Ramos (cell line): ENCODE results near the gene GPBP1.
"Not testable (repeated sequence)": the region's sequence is repeated elsewhere in the genome, so short reads cannot be mapped to it uniquely, and the experiment has no call there.

ENCODE experiments used
- in situ Hi-C: fragments of 300-500 bp; cut with MboI; formaldehyde crosslinking; loops from one replicate; pipeline ENCODE4 v1.14.3; 2022; ENCODE audit warnings: low sequenced_read_pairs; ENCODE audit not compliant: unreplicated experiment

The GPBP1 gene

DNA sequence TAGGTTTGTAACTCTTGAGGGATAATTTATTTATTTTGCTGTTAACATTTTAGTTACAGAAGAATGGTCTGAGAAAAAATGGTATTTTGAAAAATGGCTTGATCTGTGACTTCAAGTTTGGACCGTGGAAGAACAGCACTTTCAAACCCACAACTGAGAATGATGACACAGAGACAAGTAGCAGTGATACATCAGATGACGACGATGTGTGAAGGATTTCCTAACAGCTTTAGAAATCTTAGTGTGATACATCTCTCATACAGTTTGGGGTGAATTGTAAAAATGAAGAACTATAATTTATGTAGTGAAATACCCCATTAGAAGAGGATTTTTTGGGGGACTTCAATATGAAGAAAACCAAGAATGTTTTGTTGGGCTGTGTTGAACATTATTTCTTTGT lies 88.7 kb downstream of the GPBP1 start:
- in situ Hi-C loops = no loop called here

DNA sequence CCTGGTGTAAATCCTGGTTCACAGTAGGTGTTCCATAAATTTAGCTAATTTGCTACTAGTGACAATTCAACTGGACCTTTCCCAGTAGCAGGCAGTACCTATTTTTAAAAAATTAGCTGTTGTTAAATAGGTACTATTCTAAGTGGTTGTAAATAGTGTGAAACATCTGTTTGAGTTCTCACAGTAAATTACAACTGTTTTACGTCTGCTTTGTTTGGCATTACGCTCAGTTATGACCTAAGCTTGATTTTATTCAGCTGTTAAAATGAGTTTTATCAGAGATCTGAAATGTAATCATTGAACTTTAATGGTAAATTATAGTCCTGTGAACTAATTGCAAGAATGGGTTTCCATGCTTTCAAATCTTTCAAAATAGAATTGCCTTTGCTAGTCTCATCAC lies 93.9 kb downstream of the GPBP1 start:
- in situ Hi-C loops = no loop called here

DNA sequence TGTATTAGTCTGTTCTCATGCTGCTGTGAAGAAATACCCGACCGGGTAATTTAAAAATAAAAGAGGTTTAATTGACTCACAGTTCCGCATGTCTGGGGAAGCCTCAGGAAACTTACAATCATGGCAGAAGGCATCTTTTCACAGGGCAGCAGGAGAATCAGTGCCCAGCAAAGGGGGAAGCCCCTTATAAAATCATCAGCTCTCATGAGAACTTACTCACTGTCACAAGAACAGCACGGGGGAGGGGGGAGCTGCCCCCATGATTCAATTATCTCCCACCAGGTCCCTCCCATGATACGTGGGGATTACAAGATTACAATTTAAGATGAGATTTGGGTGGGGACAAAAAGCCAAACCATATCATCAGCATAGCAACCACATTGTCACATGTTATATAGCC lies 102.5 kb downstream of the GPBP1 start:
- in situ Hi-C loops = loop anchor here (25.0 kb wide), 1 partner anchor 1014 kb away; no protein-coding TSS in a partner anchor

- in situ Hi-C loops = loop anchor here (25.0 kb wide), 1 partner anchor 1015 kb away; no protein-coding TSS in a partner anchor
Measured at GRCh38 chr5:57277085-57277484, 103.2 kb downstream of the GPBP1 start.

DNA sequence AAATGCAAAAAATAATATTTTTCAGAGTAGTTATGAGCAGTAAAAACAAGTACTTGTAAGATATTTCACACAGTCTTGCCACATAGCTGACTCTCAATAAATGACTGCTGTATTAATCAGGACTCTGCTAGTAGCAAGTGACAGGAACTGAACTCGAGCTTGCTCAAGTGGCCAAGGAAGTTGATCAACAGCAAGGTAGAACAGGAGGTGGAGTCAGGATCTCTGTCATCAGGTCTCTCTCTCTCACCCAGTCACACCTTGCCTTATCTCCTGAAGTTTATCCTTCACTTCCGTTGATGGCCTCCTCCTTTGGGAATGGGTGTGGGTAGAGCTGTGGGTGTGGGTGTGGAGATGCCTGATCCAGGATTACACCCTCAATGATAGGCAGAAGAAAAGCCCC lies 107.0 kb downstream of the GPBP1 start:
- in situ Hi-C loops = loop anchor here (25.0 kb wide), 1 partner anchor 1019 kb away; no protein-coding TSS in a partner anchor

- in situ Hi-C loops = loop anchor here (25.0 kb wide), 1 partner anchor 1023 kb away; no protein-coding TSS in a partner anchor
Measured at GRCh38 chr5:57285084-57285483, 111.2 kb downstream of the GPBP1 start.

GRCh38 chr5:57291894-57292293 lies 118.0 kb downstream of the GPBP1 start:
- in situ Hi-C loops = loop anchor here (10.0 to 25.0 kb wide), 2 partner anchors 1030 to 1163 kb away; no protein-coding TSS in a partner anchor

- in situ Hi-C loops = loop anchor here (10.0 to 25.0 kb wide), 2 partner anchors 1030 to 1162 kb away; no protein-coding TSS in a partner anchor
Measured at GRCh38 chr5:57292336-57292735, 118.5 kb downstream of the GPBP1 start.

GRCh38 chr5:57298295-57298984 lies 124.6 kb downstream of the GPBP1 start:
- in situ Hi-C loops = loop anchor here (10.0 to 25.0 kb wide), 2 partner anchors 1036 to 1156 kb away; no protein-coding TSS in a partner anchor

GRCh38 chr5:57298985-57299491 lies 125.2 kb downstream of the GPBP1 start:
- in situ Hi-C loops = loop anchor here (10.0 to 25.0 kb wide), 2 partner anchors 1037 to 1156 kb away; no protein-coding TSS in a partner anchor

GRCh38 chr5:57299986-57300385 lies 126.1 kb downstream of the GPBP1 start:
- in situ Hi-C loops = loop anchor here (10.0 to 25.0 kb wide), 2 partner anchors 1038 to 1155 kb away; no protein-coding TSS in a partner anchor

- in situ Hi-C loops = no loop called here
Measured at GRCh38 chr5:57302164-57302563, 128.3 kb downstream of the GPBP1 start.

GRCh38 chr5:57302643-57303042 lies 128.8 kb downstream of the GPBP1 start:
- in situ Hi-C loops = no loop called here

DNA sequence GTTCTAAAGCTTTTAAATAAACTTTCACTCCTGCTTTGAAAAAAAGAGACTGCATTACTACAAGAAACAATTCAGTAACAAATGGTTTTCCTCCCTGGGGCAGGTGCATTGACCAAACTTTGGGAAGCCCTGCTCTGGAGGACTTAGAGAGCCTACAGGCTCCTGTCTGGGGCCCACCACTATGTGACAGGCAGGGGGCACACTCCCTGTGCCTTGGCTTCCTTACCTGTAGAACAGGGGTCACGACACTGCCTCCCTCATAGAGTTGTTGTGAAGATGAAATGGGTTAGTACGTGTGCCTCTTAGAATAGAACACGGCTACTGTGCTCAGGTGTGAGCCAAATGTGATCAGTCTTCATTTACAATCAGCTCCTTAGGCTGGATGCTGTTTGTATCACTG lies 130.1 kb downstream of the GPBP1 start:
- in situ Hi-C loops = no loop called here

DNA sequence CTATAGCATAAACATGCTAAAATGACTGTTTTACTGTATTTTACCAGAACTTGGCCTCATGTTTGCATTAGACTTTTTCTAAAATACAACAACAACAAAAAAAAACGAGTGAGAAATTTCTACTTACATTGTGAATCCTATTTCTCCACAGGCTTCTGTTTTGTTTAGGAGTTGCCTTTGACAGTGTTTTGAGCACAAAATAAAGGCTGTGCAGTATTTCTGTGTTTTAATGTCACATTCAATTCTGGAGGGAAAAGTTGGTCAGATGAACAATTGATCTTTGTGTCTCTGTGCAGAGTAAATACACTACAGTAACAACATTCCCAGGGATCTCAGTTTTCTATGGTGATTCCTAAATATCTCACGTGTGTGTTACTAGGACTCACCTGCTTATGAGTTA lies 131.1 kb downstream of the GPBP1 start:
- in situ Hi-C loops = no loop called here

DNA sequence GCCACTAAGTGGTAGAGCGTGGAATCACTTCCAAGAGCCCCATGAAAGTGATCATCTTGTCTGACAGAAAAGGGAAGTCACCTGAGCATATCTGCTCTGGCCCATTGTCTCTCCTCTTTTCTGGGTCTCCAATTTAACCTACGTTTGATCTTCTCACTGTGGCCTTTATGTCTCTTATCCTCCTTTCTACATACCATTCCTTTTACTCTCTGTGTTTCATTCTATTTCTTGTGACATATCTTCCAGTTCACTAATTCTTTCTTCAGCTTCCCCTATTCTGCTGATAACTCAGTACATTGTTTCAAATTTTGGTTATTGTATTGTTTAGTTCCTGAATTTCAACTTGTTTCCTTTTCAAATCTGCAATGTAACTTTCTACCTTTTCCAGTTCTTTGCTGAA lies 132.5 kb downstream of the GPBP1 start:
- in situ Hi-C loops = no loop called here

- in situ Hi-C loops = no loop called here
Measured at GRCh38 chr5:57307516-57307915, 133.7 kb downstream of the GPBP1 start.

DNA sequence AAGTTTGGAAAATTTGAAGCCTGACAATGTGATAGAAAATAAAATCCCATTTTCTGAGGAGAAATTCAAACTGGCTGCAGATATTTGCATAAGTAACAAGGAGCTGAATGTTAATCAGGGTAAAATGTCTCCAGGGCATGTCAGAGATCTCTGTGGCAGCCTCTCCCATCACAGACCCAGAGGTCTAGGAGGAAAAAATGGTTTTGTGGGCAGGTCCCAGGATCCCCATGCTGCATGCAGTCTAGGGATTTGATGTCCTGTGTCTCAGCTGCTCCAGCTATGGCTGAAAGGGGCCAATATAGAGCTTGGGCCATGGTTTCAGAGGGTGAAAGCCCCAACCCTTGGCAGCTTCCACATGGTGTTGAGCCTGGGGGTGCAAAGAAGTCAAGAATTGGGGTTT lies 135.2 kb downstream of the GPBP1 start:
- in situ Hi-C loops = not testable (repeated sequence)

- in situ Hi-C loops = no loop called here
Measured at GRCh38 chr5:57311251-57311650, 137.4 kb downstream of the GPBP1 start.

DNA sequence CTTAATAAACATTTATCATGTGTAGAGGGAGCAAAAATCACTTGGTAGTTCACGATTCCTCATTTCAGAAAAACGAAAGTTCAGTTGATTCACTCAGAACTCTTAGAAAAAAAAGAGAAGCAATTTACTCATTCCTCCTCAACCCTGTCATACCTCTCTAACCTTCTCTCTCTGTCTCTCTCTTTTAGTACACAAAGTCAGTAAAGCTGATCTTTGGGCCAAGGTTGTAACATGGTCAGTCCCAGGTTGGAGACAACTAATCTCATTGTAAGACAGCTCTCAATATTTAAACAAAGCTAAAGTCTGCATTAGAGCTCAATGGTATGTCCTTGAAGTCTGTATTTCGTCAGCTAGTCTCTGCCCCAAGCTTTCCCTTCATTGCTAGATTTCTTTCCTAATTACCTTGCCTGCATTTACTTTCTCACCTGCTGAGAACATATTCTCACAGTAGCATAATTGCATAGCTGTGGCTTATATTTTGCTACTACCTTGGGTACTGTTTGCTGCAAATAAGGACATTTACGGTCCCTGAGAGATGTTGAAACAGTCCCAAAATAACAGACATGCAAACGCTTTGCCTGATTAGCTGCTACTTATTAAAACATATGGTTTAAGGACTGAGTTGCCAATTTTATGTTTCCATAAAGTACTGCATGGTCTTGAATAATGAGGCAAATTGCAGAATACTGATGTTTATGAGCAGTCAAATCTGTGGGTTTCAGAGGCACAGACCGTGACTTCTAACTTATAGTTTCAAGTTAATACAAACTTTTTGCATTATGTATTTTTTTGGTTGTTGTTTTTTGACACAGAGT lies 138.3 kb downstream of the GPBP1 start:
- in situ Hi-C loops = no loop called here

- in situ Hi-C loops = no loop called here
Measured at GRCh38 chr5:57313716-57314115, 139.9 kb downstream of the GPBP1 start.
